Endothelial cell of umbilical vein (primary cell): ENCODE measurements around the gene ITGA8. TPM values are rescaled to one million over a fixed set of nuclear protein-coding genes. Genes with fewer than 3 reads are reported as not detected.

Experiments
- BruUV-seq: library from RNA; stranded (reverse); fragments of 400-500 nt; replicated peaks from 2 replicates; lab custom pipeline; 2021; lab: Mats Ljungman, UMichigan
- CTCF ChIA-PET: fragments of 300-600, 350-600 bp; sonication (Branson Sonifier 250); formaldehyde crosslinking; loops from one replicate; lab custom pipeline; 2021; ENCODE audit warnings: antibody characterized with exemption, inconsistent platforms; lab: Charles Lee
- POLR2A ChIA-PET: fragments of 300-600, 350-600 bp; sonication (Branson Sonifier 250); formaldehyde crosslinking; loops from one replicate; lab custom pipeline; 2021; ENCODE audit warnings: antibody characterized with exemption, inconsistent platforms; lab: Charles Lee
- DNase-seq: peaks from one replicate; pipeline ENCODE4 v3.0.0-alpha.2; 2011; ENCODE audit warnings: low read depth, low spot score
- FAIRE-seq: peaks from 2 replicates; lab custom pipeline; 2011; peaks lifted over from hg19 to GRCh38; lab: Jason Lieb, UNC
- H2AFZ ChIP-seq: 2 replicates; pipeline ENCODE4 v1.6.0; 2012; ENCODE audit warnings: low read depth, low read length, control low read depth, inconsistent platforms
- H3K27ac ChIP-seq: 2 replicates; pipeline ENCODE4 v1.5.1; 2011; ENCODE audit warnings: low read depth, mild to moderate bottlenecking, control low read depth, low read length, moderate library complexity; ENCODE audit not compliant: insufficient read depth
- H3K27me3 ChIP-seq, 2 experiments: 2 replicates each; pipeline versions ENCODE4 v1.6.0 to v1.6.1; 2011; ENCODE audit warnings: low read length in 2 of 2, mixed read lengths in 1 of 2; ENCODE audit not compliant: control insufficient read depth in 2 of 2, insufficient read depth in 2 of 2
- H3K36me3 ChIP-seq, 2 experiments: 2 replicates in 1 of 2; 3 replicates in 1 of 2; pipeline ENCODE4 v1.5.1; 2011; ENCODE audit warnings: low read length in 2 of 2, mild to moderate bottlenecking in 1 of 2, moderate library complexity in 1 of 2; ENCODE audit not compliant: control insufficient read depth in 2 of 2, insufficient read depth in 2 of 2; ENCODE audit errors: extremely low read depth in 1 of 2
- H3K4me1 ChIP-seq: 3 replicates; pipeline ENCODE4 v1.5.1; 2011; ENCODE audit warnings: mild to moderate bottlenecking, low read length; ENCODE audit not compliant: control insufficient read depth, insufficient read depth; ENCODE audit errors: extremely low read depth
- H3K4me2 ChIP-seq: 2 replicates; pipeline ENCODE4 v1.6.1; 2011; ENCODE audit warnings: low read length, control low read depth, mixed read lengths; ENCODE audit not compliant: insufficient read depth
- H3K4me3 ChIP-seq, 3 experiments: fragments of 200-600 bp in 1 of 3; sonication (generic), shearing (Covaris generic) in 1 of 3; replicated peaks in 1 of 3; 2 replicates each; pipeline ENCODE4 v1.5.1; 2011 to 2016; ENCODE audit warnings: control low read depth in 3 of 3, low read length in 3 of 3, mild to moderate bottlenecking in 2 of 3, inconsistent platforms in 1 of 3, low read depth in 1 of 3, moderate library complexity in 1 of 3; ENCODE audit not compliant: insufficient read depth in 1 of 3
- H3K79me2 ChIP-seq: 2 replicates; pipeline ENCODE4 v1.6.0; 2012; ENCODE audit warnings: low read length, inconsistent platforms; ENCODE audit not compliant: control insufficient read depth, insufficient read depth
- H3K9ac ChIP-seq: replicated peaks from 2 replicates; pipeline ENCODE3; 2011; ENCODE audit warnings: low read length, control low read depth; ENCODE audit not compliant: insufficient read depth; ENCODE audit errors: extremely low read depth
- H3K9me1 ChIP-seq: replicated peaks from 3 replicates; pipeline ENCODE4 v1.6.0; 2011; ENCODE audit warnings: mild to moderate bottlenecking, low read length; ENCODE audit not compliant: control insufficient read depth, insufficient read depth; ENCODE audit errors: extremely low read depth
- H3K9me3 ChIP-seq: replicated peaks from 2 replicates; pipeline ENCODE4 v1.5.1; 2012; ENCODE audit warnings: low read length, inconsistent platforms; ENCODE audit not compliant: control insufficient read depth, insufficient read depth
- H4K20me1 ChIP-seq: replicated peaks from 2 replicates; pipeline ENCODE3; 2011; ENCODE audit warnings: mild to moderate bottlenecking, low read length; ENCODE audit not compliant: control insufficient read depth, insufficient read depth; ENCODE audit errors: extremely low read depth
- EZH2 ChIP-seq: IDR thresholded peaks from 2 replicates; pipeline ENCODE4 v1.6.1; 2012; ENCODE audit warnings: borderline replicate concordance, low read depth, mild to moderate bottlenecking, moderate library complexity, low read length, inconsistent platforms; ENCODE audit not compliant: severe bottlenecking
- FOS ChIP-seq: IDR thresholded peaks from 2 replicates; pipeline ENCODE4 v1.6.1; 2011; ENCODE audit warnings: mild to moderate bottlenecking, low read length, moderate library complexity, borderline replicate concordance; ENCODE audit not compliant: insufficient read depth
- GATA2 ChIP-seq: IDR thresholded peaks from 2 replicates; pipeline ENCODE4 v1.7.0; 2011; ENCODE audit warnings: low read depth, mild to moderate bottlenecking, moderate library complexity, mixed read lengths, low read length; ENCODE audit not compliant: insufficient read length, insufficient read depth
- JUN ChIP-seq: IDR thresholded peaks from 2 replicates; pipeline ENCODE4 v1.6.1; 2011; ENCODE audit warnings: borderline replicate concordance, low read depth; ENCODE audit not compliant: insufficient read length, insufficient read depth
- MYC ChIP-seq: IDR thresholded peaks from one replicate; pipeline ENCODE4 v1.6.1; 2011; ENCODE audit warnings: mild to moderate bottlenecking, low read depth, low read length
- POLR2A ChIP-seq: IDR thresholded peaks from 2 replicates; pipeline ENCODE4 v1.6.1; 2012; ENCODE audit warnings: low read depth, mild to moderate bottlenecking, control low read depth, low read length
- POLR2AphosphoS5 ChIP-seq: IDR thresholded peaks from 2 replicates; pipeline ENCODE4 v1.6.1; 2012; ENCODE audit warnings: low read depth, mild to moderate bottlenecking, control low read depth, low read length, moderate library complexity; ENCODE audit not compliant: insufficient read depth
- dilution Hi-C: fragments of 300-500 bp; cut with MboI; formaldehyde crosslinking; loops from one replicate; pipeline ENCODE4 v1.15.0; 2019; ENCODE audit warnings: low sequenced_read_pairs; ENCODE audit not compliant: extremely low pct_ligation_motif_present
- intact Hi-C: fragments of 100-400 bp; cut with micrococcal nuclease; formaldehyde crosslinking; loops from one replicate; pipeline ENCODE4 v1.10.0; 2022
- polyA plus RNA-seq, 4 experiments: library from polyadenylated mRNA; depleted of rRNA in 3 of 4; stranded (reverse) in 3 of 4; unstranded in 1 of 4; fragments of >200 nt; gene quantifications; 2 replicates each; pipeline versions ENCODE4 v1.2.1 to v1.2.3, GENCODE V29; 2011 to 2012; ENCODE audit warnings: missing spikeins in 1 of 4
- total RNA-seq: library from RNA; stranded (reverse); gene quantifications from 2 replicates; pipeline ENCODE4 v1.2.3, GENCODE V29; 2021
- TF ChIP-seq, protein P1 (sequence below), 2 donors: IDR thresholded peaks; 1 replicate in 1 of 2; 2 replicates in 1 of 2; pipeline ENCODE4 v1.5.1; 2011; ENCODE audit warnings: low read length in 2 of 2, mild to moderate bottlenecking in 2 of 2, moderate library complexity in 2 of 2, control low read depth in 1 of 2, inconsistent platforms in 1 of 2, low read depth in 1 of 2; ENCODE audit not compliant: insufficient read depth in 1 of 2; ENCODE audit errors: extremely low read depth in 1 of 2
- TF ChIP-seq, protein P2 (sequence below): IDR thresholded peaks from 2 replicates; pipeline ENCODE4 v1.6.1; 2011; ENCODE audit not compliant: insufficient read depth, insufficient read length

ITGA8 gene
- total and polyA plus RNA-seq, 2 donors (not counting 3 experiments of a cell fraction or from before 2014, with no cell fraction given), result 0.04 to 0.40 TPM

DNA sequence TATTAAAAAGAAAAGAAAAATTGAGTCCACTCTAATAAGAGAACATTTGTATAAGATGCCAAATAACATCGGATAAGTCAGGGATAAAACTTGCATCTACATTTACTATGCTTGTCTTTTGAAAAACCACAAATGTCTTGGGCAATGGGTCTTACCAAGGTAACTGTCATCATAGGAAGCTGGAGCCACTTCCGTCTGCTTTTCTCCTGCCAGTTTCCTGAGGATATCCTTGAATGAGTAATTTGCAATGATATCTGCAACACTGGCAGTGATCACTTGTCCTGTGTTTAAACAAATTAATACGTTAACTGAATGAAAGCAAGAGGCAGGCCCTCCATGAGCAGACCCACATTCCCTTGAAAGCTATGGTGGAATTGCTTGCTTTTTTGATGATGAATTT, 47.3 kb downstream of the ITGA8 start:
- H3K9me3 ChIP-seq, result no peaks in the 10 kb centered on the region
- H3K9me1 ChIP-seq, result no peaks in the 10 kb centered on the region
- CTCF ChIA-PET, result interaction anchor here (0.7 to 2.3 kb wide), 6 partner anchors 9 to 87 kb away, joined by 3 to 5 read pairs (median 4); no protein-coding TSS in a partner anchor
- H3K4me1 ChIP-seq, result peaks cover 18% of the 10 kb centered on the region
- POLR2A ChIA-PET, result no interaction called here
- DNase-seq, result peak; percentile 52
- H3K4me3 ChIP-seq, result no peak overlapping the region
- H4K20me1 ChIP-seq, result no peaks in the 10 kb centered on the region
- no TSS peak for BruUV-seq
- TF ChIP-seq EZH2, result no peak
- TF ChIP-seq GATA2, result peak; percentile 68
- TF ChIP-seq POLR2A, result no peak
- TF ChIP-seq, protein P1, sequence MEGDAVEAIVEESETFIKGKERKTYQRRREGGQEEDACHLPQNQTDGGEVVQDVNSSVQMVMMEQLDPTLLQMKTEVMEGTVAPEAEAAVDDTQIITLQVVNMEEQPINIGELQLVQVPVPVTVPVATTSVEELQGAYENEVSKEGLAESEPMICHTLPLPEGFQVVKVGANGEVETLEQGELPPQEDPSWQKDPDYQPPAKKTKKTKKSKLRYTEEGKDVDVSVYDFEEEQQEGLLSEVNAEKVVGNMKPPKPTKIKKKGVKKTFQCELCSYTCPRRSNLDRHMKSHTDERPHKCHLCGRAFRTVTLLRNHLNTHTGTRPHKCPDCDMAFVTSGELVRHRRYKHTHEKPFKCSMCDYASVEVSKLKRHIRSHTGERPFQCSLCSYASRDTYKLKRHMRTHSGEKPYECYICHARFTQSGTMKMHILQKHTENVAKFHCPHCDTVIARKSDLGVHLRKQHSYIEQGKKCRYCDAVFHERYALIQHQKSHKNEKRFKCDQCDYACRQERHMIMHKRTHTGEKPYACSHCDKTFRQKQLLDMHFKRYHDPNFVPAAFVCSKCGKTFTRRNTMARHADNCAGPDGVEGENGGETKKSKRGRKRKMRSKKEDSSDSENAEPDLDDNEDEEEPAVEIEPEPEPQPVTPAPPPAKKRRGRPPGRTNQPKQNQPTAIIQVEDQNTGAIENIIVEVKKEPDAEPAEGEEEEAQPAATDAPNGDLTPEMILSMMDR (IDR thresholded peaks at IDR 0.05; ENCODE audit: extremely low read depth in 1 of 2, insufficient read depth in 1 of 2, low read depth in 1 of 2, low read length in 2 of 2), result no peak
- TF ChIP-seq FOS, result peak; percentile 89
- TF ChIP-seq, protein P2, sequence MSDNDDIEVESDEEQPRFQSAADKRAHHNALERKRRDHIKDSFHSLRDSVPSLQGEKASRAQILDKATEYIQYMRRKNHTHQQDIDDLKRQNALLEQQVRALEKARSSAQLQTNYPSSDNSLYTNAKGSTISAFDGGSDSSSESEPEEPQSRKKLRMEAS, result no peak
- peak; percentile 66 for TF ChIP-seq JUN
- TF ChIP-seq POLR2AphosphoS5, result peak; percentile 64
- no peak for TF ChIP-seq MYC
- no peak overlapping the region for H3K27ac ChIP-seq
- intact Hi-C loops (no loop called here), dilution Hi-C loops (no loop called here)
- peak overlapping the region; percentile 15 for H2AFZ ChIP-seq
- no peaks in the 10 kb centered on the region for H3K36me3 ChIP-seq
- peak; percentile 83 for FAIRE-seq
- peak overlapping the region; percentile 37 for H3K4me2 ChIP-seq
- H3K9ac ChIP-seq, result no peak overlapping the region
- no peaks in the 10 kb centered on the region for H3K79me2 ChIP-seq
- H3K27me3 ChIP-seq, result no peaks in the 10 kb centered on the region
